ENCODE measurements around the gene MSX2. TPM values are rescaled to one million over a fixed set of nuclear protein-coding genes. Genes with fewer than 3 reads are reported as not detected.

The MSX2 gene
- total and polyA plus RNA-seq, 9 of the 15 experiments (the other 6 are each of a cell fraction or from before 2014, with no cell fraction given) = not detected

DNA sequence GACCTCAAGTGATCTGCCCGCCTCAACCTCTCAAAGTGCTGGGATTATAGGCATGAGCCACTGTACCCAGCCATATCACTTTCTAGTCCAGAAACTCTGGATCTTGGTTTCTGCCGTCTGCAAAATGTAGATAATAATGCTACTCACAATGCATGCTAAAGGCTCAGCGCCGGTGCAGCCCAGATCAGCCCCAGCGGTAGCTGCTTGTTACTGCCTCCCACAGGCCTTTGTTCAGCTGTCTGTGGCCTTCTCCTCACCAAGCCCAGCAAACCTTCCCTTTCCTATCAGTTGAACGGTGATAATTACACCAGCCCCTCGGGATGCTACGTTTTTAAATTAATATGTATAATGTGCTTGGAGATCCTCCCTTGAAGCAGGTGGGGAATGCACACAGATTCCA, 26.2 kb upstream of the MSX2 start (continued):
- TF ChIP-seq TCF3 (CRISPR knock-in tag; IDR thresholded peaks at IDR 0.05) = peak; percentile 18; the same call in 1 of the 2 replicates
- 0 out of 2 replicates have a peak, but pooled peaks have one; percentile 21 for TF ChIP-seq CBFA2T3 (IDR thresholded peaks at IDR 0.05)
- peak; percentile 28; the same call in 1 of the 2 replicates for TF ChIP-seq TAL1 (IDR thresholded peaks at IDR 0.05)
- no peak for TF ChIP-seq SAFB2 (IDR thresholded peaks at IDR 0.05; ENCODE audit: borderline replicate concordance, low read depth, low read length, severe bottlenecking)
- TF ChIP-seq BCOR (IDR thresholded peaks at IDR 0.05) = no peak

- intact Hi-C loops (cut with micrococcal nuclease) = no loop called here
- no peak for ATAC-seq
Observed at GRCh38 chr5:174699131-174699530, 25.3 kb upstream of the MSX2 start.

More at GRCh38 chr5:174699131-174699530, 25.3 kb upstream of the MSX2 start:
- Histone ChIP-seq H3K27ac (ENCODE audit: extremely low read depth, low read depth, low read length) (no peak overlapping the region), H3K9ac (ENCODE audit: insufficient read depth in 1 of 2, low read depth in 2 of 2, low read length in 2 of 2) (no peak overlapping the region), H3K4me2 (ENCODE audit: insufficient read depth, low read length) (no peak overlapping the region), H3K4me3 (no peak overlapping the region), H3K36me3 (ENCODE audit: control insufficient read depth, insufficient read depth, low read length) (no peaks in the 10 kb centered on the region), H3K79me2 (ENCODE audit: control insufficient read depth, insufficient read depth, low read length) (no peaks in the 10 kb centered on the region), H3K4me1 (replicated peaks in 1 of 2; ENCODE audit: control insufficient read depth in 2 of 2, insufficient read depth in 2 of 2, low read length in 2 of 2) (no peaks in the 10 kb centered on the region), H4K20me1 (replicated peaks; ENCODE audit: control insufficient read depth, insufficient read depth, low read length) (no peaks in the 10 kb centered on the region), H2AFZ (ENCODE audit: low read depth, low read length) (no peak overlapping the region), H3K9me3 (replicated peaks; ENCODE audit: control insufficient read depth, insufficient read depth, low read depth, low read length) (no peaks in the 10 kb centered on the region), H3K9me1 (ENCODE audit: control insufficient read depth, insufficient read depth, low read length) (no peaks in the 10 kb centered on the region), H3K27me3 (ENCODE audit: control insufficient read depth in 2 of 2, insufficient read depth in 2 of 2, low read length in 2 of 2) (peaks cover 0 to 25% of the 10 kb centered on the region in 2 experiments; a peak in 4 of 5 replicates)
- ChIA-PET POLR2A (no interaction called here), CTCF (ENCODE audit: low intra/inter-chr PET ratio) (no interaction called here)
- FAIRE-seq (no peak), DNase-seq (ENCODE audit: extremely low read depth in 1 of 4, low spot score in 3 of 4) (no peak)
- WGBS (ENCODE audit: insufficient coverage, low coverage, missing lambda C conversion rate) = 0% methylated on average over 3 of the region's 3 CpGs
- in situ Hi-C loops (cut with MboI) = no loop called here
- BruUV-seq (replicated peaks) = no TSS peak
- TF ChIP-seq RBBP5 (IDR thresholded peaks at IDR 0.05; ENCODE audit: borderline replicate concordance, insufficient read depth, low read length, poor library complexity, severe bottlenecking) = no peak
- TF ChIP-seq MAFF (IDR thresholded peaks at IDR 0.05; ENCODE audit: low read length) = no peak
- TF ChIP-seq STAT5A (IDR thresholded peaks at IDR 0.05; ENCODE audit: borderline replicate concordance, low read length) = no peak
